Renal cortical epithelial cell (primary cell): Measurements from ENCODE around the gene DNAH14. TPM values are rescaled to one million over a fixed set of nuclear protein-coding genes. Genes with fewer than 3 reads are reported as not detected.
"Not testable (repeated sequence)": the region's sequence is repeated elsewhere in the genome, so short reads cannot be mapped to it uniquely, and the experiment has no call there.

Experiments
- DNase-seq: peaks from one replicate; pipeline ENCODE4 v3.0.0-alpha.2; 2011; ENCODE audit warnings: low read depth
- total RNA-seq: library from RNA; depleted of rRNA; stranded (reverse); fragments of >200 nt; gene quantifications from 2 replicates; pipeline ENCODE4 v1.2.3, GENCODE V29; 2014

DNAH14 gene
- total RNA-seq, 1 donor from 2014 or later = 41.3 TPM

DNA sequence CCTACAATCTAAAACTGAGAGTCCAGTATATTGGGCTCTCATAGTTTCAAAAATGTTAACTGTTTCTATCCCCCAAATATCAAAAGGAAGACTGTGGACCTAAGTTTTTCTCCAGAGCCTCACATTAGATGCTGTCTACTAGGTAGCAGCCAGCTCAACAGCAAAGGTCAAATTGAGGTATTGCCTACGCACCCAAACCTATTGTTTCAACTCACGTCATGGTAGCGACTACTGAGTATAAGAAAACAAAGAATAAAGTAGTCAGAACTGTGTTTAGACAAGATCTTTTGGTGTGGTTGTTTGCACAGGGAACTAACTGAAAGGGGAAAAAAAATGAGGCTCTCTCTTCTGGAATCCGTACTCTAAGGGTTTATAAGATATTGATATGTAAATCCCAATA is 325.2 kb downstream of the DNAH14 start:
- DNase-seq = peak; percentile 7

DNA sequence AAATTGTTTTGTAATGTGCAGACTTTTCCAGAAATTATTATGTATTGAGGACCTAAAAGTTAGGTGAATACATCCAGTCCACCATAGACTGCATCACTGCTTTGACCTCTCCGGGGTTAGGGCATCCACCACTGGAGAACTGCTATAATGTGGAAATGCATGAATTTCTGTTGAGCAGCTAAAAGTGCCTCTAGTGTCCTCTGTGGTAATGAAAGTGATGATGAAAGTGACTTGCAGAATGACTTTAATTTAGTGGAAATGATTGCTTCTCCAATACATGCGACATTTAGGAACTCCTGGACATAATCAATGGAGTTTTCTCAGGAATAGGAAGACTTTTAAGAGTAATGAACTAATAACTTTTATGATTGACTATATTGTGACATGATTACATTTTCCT is 327.6 kb downstream of the DNAH14 start:
- DNase-seq = no peak

- no peak for DNase-seq
Observed at GRCh38 chr1:225258811-225259210, 329.3 kb downstream of the DNAH14 start.

DNA sequence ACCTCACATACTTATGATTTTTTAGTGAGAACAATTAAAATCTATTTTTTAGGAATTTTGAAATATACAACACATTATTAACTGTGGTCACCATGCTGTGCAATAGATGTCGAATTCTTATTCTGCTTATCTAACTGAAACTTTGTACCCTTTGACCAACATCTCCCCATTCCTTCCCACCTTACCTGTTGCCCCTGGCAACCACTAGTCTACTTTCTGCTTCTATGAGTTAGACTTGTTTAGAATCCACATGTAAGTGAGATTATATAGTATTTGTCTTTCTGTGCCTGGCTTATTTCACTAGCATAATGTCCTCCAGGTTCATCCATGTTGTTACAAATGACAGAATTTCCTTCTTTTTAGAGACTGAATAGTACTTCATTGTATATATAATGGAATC is 330.1 kb downstream of the DNAH14 start:
- DNase-seq = no peak

DNA sequence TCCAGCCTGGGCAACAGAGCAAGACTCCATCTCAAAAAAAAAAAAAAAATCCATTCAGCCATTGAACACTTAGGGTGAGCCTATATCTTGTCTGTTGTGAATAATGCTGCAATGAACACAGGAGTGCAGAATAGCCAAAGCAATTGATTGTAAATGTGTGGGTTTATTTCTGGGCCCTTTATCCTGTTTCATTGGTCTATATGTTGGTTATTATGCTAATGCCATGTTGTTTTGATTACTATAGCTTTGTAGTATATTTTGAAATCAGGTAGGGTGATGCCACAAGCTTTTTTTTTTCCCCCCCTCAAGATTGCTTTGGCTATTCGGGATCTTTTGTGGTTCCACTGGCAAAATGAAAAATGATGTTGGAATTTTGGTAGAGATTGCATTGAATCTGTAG is 330.8 kb downstream of the DNAH14 start:
- no peak for DNase-seq

- DNase-seq = no peak
Observed at GRCh38 chr1:225277445-225277844, 348.0 kb downstream of the DNAH14 start.

DNA sequence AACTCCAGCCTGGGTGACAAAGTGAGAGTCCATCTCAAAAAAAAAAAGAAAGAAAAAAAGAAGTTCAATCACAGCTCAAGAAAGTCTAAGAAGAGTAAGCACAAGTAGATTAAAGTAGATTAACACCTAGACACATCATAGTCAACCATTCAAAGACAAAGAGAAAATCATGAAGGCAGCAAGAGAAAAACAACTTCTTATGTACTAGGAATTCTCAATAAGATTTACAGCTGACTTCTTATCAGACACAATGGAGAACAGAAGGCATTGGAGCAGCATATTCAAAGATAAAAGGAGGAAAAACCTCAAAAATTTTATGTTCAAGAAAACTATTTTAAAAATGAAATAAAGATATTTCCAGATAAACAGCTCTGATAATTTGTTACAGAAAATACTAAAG is 351.1 kb downstream of the DNAH14 start:
- peak; percentile 9 for DNase-seq

- no peak for DNase-seq
Observed at GRCh38 chr1:225290244-225290643, 360.8 kb downstream of the DNAH14 start.

DNA sequence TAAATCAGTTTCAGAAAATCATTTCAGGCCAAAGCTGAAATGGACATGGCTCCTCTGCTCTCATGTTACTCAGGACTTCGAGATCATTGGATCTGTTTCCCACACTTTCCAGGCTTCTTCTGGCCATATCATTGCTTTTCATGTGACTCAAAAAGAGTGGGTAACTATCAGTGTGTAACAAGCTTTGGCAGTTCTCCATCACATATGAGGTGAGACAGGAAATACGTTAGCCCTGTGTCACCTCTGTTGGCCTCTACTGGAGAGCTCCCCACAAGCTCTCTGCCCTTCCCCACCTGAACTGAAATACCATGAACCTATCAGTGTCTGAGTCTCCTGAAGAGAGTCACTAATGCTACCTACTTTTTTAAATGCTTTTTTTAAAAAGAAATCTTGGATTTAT is 370.1 kb downstream of the DNAH14 start:
- DNase-seq = peak; percentile 58

DNA sequence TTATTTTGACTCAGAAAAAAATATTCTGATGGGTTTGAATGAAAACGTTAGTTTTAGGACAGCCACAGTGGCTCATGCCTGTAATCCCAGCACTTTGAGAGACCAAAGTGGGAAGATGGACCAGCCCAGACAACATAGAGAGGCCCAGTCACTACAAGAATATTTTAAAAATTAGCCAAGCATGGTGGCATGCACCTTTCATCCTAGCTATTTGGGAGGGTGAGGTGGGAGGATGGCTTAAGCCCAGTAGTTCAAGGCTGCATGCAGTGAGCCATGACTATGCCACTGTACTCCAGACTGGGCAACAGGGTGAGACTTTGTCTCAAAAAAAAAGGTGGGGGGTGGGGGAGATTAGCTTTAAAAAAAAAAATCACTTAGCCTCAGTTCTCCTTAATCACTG is 370.9 kb downstream of the DNAH14 start:
- no peak for DNase-seq

- DNase-seq = no peak
Observed at GRCh38 chr1:225304996-225305395, 375.5 kb downstream of the DNAH14 start.

DNA sequence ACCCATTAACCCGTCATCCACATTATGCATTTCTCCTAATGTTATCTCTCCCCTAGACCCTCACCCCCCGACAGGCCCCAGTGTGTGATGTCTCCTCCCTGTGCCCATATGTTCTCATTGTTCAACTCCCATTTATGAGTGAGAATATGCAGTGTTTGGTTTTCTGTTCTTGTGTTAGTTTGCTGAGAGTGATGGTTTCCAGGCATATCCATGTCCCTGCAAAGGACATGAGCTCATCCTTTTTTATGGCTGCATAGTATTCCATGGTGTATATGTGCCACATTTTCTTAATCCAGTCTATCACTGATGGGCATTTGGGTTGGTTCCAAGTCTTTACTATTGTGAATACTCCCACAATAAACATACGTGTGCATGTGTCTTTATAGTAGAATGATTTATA is 381.1 kb downstream of the DNAH14 start:
- not testable (repeated sequence) for DNase-seq

GRCh38 chr1:225318706-225319575 is 389.5 kb downstream of the DNAH14 start:
- peak; percentile 74 for DNase-seq

DNA sequence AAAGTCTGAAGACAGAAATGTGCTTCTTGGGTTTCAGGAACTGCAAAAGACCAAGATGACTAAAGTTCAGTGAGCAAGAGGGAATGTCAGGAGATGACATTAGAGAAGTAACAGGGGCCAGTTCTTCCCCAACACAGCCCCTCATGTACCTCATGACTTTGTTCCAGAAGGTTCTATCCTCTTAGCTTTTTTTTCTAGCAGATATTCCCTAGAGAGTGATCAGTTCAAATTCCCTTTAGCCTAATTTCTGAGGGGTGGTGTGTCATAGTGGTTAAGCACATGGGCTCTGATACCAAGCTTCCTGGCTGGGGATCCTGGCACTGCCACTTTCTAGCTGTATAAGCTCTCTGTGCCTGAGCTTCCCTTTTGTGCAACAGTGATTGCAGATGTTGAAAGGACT is 390.4 kb downstream of the DNAH14 start:
- DNase-seq = peak; percentile 46

- DNase-seq = no peak
Observed at GRCh38 chr1:225321784-225322183, 392.3 kb downstream of the DNAH14 start.

GRCh38 chr1:225329041-225329440 is 399.6 kb downstream of the DNAH14 start:
- peak; percentile 65 for DNase-seq

DNA sequence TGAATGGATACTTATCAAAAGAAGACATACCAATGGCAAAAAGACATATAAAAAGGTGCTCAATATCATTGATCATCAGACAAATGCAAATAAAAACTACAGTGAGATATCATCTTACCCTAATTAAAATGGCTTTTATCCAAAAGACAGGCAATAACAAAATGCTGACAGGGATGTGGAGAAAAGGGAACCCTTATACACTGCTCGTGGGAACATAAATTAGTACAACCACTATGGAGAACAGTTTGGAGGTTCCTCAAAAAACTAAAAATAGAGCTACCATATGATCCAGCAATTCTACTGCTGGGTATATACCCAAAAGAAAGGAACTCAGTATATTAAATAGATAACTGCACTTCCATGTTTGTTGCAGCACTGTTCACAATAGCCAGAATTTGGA is 400.5 kb downstream of the DNAH14 start:
- DNase-seq = not testable (repeated sequence)

GRCh38 chr1:225332686-225333085 is 403.2 kb downstream of the DNAH14 start:
- DNase-seq = no peak

- DNase-seq = not testable (repeated sequence)
Observed at GRCh38 chr1:225335098-225335778, 405.8 kb downstream of the DNAH14 start.

DNA sequence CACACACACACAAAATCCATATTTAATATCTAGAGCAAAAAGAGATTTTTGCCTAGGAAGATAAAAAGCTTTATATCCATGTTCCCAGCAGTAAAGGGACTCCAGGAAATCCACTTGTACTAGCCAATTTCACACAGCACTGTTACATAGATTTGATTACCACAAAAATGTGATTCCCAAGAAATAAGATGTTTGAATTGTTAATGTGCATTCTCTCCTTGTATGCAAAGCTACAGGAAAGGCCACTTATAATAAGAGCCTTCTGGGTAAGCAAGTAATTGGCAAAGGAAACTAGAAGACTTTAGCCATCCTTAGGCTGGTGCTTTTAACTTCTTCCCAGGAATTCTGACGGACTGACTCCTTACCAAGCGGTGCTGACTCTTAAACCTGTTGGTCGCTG is 409.1 kb downstream of the DNAH14 start:
- no peak for DNase-seq

- DNase-seq = no peak
Observed at GRCh38 chr1:225341642-225342041, 412.2 kb downstream of the DNAH14 start.

- no peak for DNase-seq
Observed at GRCh38 chr1:225342695-225343094, 413.2 kb downstream of the DNAH14 start.

DNA sequence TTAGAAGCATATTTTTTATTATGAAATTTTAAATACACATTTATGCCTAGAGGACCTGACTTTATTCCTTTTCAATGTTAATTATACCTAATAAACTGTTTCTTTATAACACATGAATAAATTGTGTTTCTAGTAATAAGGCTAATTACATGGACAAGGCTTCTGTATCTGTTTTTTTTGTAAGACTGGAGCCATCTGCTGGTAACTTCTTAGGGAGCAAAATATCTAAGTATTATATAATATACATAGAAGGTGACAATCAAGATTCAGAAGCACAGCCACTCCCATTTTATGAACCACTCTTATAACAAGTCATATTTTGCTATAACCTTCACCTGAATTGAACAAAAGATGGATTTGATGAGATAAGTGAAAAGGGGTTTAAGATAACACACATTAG is 414.1 kb downstream of the DNAH14 start:
- peak; percentile 37 for DNase-seq
